Measurements from ENCODE around the gene NFIA.

NFIA gene

GRCh38 chr1:61109910-61110309, 27.5 kb downstream of the NFIA start:
- TF ChIP-seq, protein P1, sequence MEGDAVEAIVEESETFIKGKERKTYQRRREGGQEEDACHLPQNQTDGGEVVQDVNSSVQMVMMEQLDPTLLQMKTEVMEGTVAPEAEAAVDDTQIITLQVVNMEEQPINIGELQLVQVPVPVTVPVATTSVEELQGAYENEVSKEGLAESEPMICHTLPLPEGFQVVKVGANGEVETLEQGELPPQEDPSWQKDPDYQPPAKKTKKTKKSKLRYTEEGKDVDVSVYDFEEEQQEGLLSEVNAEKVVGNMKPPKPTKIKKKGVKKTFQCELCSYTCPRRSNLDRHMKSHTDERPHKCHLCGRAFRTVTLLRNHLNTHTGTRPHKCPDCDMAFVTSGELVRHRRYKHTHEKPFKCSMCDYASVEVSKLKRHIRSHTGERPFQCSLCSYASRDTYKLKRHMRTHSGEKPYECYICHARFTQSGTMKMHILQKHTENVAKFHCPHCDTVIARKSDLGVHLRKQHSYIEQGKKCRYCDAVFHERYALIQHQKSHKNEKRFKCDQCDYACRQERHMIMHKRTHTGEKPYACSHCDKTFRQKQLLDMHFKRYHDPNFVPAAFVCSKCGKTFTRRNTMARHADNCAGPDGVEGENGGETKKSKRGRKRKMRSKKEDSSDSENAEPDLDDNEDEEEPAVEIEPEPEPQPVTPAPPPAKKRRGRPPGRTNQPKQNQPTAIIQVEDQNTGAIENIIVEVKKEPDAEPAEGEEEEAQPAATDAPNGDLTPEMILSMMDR (IDR thresholded peaks at IDR 0.05; ENCODE audit: low read depth, low read length), result no peak
- DNase-seq (ENCODE audit: extremely low read depth, low read depth), result no peak

DNA sequence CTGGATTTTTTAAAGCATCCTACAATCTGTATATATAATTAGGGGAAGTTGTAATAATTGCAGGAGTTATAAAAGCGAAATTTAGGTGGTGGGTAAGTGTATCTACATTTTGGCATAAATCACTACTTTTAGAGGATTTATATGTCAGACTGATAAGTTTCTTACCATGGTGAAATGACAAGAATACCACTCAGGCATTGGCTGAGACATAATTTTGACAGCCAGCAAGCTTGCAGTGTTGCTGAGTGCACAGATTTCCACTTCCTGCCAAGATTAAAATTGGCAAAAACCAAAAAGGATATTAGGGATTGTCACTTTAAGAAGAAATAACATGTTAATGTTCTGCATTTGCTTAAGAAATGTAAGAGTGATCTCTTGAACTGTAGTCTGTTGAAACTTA, 28.2 kb downstream of the NFIA start:
- TF ChIP-seq, protein P1 (IDR thresholded peaks at IDR 0.05; ENCODE audit: low read depth, low read length), result no peak
- DNase-seq (ENCODE audit: extremely low read depth, low read depth), result no peak

DNA sequence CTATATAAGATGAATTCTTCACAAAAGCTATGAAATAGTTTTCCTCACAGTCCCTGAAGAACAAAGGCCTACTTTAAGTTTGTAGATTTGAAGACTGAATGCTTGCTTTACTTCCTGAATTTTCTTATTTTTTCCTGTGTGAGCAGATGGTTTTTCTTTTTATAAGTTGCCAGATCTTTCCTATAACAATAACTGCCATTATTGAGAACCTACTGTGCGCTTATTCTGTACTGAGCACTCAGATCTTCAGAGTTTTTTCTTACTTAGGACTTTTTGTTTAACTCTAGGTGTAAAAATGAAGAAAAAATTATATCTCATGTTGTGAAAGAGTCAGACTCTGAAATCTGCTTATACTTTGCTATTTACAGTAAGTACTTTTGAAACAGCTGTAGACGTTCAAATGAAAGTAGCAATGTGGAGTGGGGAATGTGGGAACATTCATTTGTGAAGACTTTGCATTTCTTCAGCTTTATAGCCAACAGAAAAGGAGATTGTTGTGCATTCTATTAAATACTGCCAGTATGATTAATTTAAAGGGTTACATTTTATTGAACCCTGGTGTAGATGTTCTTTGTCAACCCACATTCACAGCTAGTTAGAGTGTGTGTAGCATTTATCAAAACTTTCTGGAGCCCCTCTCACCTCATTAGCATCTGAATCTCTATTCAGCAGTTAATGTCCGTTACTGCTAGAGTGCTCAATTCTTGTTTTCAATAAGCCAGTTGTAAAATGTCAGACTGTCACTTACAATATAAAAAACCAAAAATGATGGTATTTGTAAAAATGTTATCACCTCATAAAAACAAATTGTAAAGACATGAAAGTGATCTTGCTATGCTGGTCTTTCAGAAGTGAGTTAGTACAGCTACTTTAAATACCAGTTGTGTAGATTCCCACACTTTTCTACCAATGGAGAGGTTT, 29.0 kb downstream of the NFIA start:
- TF ChIP-seq, protein P1 (IDR thresholded peaks at IDR 0.05; ENCODE audit: low read depth, low read length), result no peak
- no peak for DNase-seq (ENCODE audit: extremely low read depth, low read depth)

DNA sequence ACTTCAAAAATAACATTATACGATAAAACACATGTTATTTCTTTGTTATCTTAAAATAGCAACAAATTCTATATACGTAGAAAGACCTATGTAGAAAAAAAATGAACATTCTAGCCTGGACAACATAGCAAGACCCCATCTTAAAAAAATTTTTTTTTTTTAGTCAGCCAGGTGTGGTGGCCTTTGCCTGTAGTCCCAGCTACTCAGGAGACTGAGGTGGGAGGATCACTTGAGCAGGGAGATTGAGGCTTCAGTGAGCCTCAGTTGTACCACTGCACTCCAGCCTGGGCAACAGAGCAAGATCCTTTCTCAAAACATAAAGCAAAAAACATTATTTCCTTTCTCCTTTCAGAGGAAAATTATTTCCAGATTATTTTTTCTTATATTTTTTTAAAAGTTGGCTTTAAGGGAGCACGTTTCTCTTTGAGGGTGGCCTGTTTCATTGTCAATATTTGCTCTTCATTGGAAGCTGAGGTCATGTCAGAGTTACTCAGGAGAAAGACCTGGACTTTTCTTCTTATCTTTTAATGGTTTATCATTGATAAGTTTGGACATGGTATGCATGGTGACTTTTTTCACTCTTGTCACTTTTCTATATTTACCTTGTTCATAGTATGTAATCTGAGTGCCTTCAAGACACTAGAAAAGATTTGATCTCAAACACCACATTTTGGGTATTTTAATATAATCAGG, 32.0 kb downstream of the NFIA start:
- DNase-seq (ENCODE audit: extremely low read depth, low read depth), result no peak
- TF ChIP-seq, protein P1 (IDR thresholded peaks at IDR 0.05; ENCODE audit: low read depth, low read length), result no peak

DNA sequence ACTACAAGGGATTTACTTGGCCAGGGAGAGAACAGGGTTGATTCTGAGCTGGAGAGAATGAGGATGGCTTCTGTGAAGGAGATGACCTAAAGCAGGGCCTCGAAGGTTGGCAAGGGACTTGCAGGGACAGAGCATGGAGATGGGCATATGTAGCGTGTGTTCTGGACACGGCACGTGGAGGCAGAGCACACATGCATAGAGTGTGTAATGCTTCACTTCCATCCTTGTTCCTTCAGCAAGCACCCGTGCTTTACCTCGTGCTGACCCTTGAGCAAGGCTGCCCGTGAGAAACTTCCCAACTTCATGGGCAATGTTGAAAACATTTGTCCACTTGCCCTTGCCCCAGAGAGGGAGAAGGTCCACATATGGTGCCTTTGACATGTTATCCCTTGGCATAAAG, 33.1 kb downstream of the NFIA start:
- DNase-seq (ENCODE audit: extremely low read depth, low read depth), result no peak
- TF ChIP-seq, protein P1 (IDR thresholded peaks at IDR 0.05; ENCODE audit: low read depth, low read length), result no peak

- TF ChIP-seq, protein P1 (IDR thresholded peaks at IDR 0.05; ENCODE audit: low read depth, low read length), result no peak
- no peak for DNase-seq (ENCODE audit: extremely low read depth, low read depth)
Measured at GRCh38 chr1:61116421-61116820, 34.1 kb downstream of the NFIA start.

- DNase-seq (ENCODE audit: extremely low read depth, low read depth), result no peak
- TF ChIP-seq, protein P1 (IDR thresholded peaks at IDR 0.05; ENCODE audit: low read depth, low read length), result no peak
Measured at GRCh38 chr1:61117283-61117682, 34.9 kb downstream of the NFIA start.

All from AG09319 (cell line).